ENCODE measurements around the gene RPS17.

- TF ChIP-seq POLR2A (IDR thresholded peaks at IDR 0.05): no peak
- no peak for TF ChIP-seq CTCF (IDR thresholded peaks at IDR 0.05)
- no peak for TF ChIP-seq EP300 (IDR thresholded peaks at IDR 0.05; ENCODE audit: low read depth)
These were observed 30.7 kb upstream of the RPS17 start for GRCh38 chr15:82570721-82571508.

All from transverse colon (tissue), 3 donors.